H1 (cell line): Measurements from ENCODE around the gene OIP5. TPM values are rescaled to one million over a fixed set of nuclear protein-coding genes. Genes with fewer than 3 reads are reported as not detected.

Source experiments
- CTCF ChIA-PET: fragments of 300-600 bp; sonication (Branson Sonifier 250); formaldehyde crosslinking; loops from one replicate; lab custom pipeline; 2021; ENCODE audit not compliant: partially characterized antibody; lab: Charles Lee
- POLR2A ChIA-PET: fragments of 300-600 bp; sonication (Branson Sonifier 250); formaldehyde crosslinking; loops from one replicate; lab custom pipeline; 2021; ENCODE audit warnings: inconsistent platforms; ENCODE audit not compliant: partially characterized antibody; lab: Charles Lee
- DNase-seq, 2 experiments: peaks; one replicate each; pipeline versions ENCODE4 v3.0.0 to v3.0.0-alpha.2; 2010 to 2022; ENCODE audit warnings: low spot score in 2 of 2, low read depth in 1 of 2, mixed read lengths in 1 of 2
- FAIRE-seq: peaks from 2 replicates; lab custom pipeline; 2011; peaks lifted over from hg19 to GRCh38; lab: Jason Lieb, UNC
- H2AFZ ChIP-seq: 2 replicates; pipeline ENCODE4 v1.8.1; 2012; ENCODE audit warnings: low read length, inconsistent platforms
- H2AK5ac ChIP-seq: 2 replicates; pipeline ENCODE4 v1.6.1; 2013; ENCODE audit warnings: low read depth, low read length
- H2BK120ac ChIP-seq: replicated peaks from 2 replicates; pipeline ENCODE3; 2013; ENCODE audit warnings: low read depth, low read length, inconsistent platforms
- H2BK12ac ChIP-seq: 2 replicates; pipeline ENCODE4 v1.6.1; 2013; ENCODE audit warnings: low read depth, low read length
- H2BK15ac ChIP-seq: 2 replicates; pipeline ENCODE4 v1.6.1; 2013; ENCODE audit warnings: low read length
- H2BK20ac ChIP-seq: 2 replicates; pipeline ENCODE4 v1.6.1; 2013; ENCODE audit warnings: low read length
- H2BK5ac ChIP-seq: 2 replicates; pipeline ENCODE4 v1.6.1; 2013; ENCODE audit warnings: low read depth, low read length
- H3K14ac ChIP-seq: 2 replicates; pipeline ENCODE4 v1.6.1; 2013; ENCODE audit warnings: inconsistent platforms; ENCODE audit not compliant: insufficient read length
- H3K18ac ChIP-seq: 2 replicates; pipeline ENCODE4 v1.6.1; 2013; ENCODE audit warnings: low read length; ENCODE audit errors: extremely low read depth
- H3K23ac ChIP-seq: 2 replicates; pipeline ENCODE4 v1.6.1; 2013; ENCODE audit warnings: inconsistent platforms; ENCODE audit not compliant: insufficient read length
- H3K23me2 ChIP-seq: 2 replicates; pipeline ENCODE4 v1.6.1; 2013; ENCODE audit warnings: low read depth, low read length
- H3K27ac ChIP-seq: 2 replicates; pipeline ENCODE4 v1.6.1; 2011; ENCODE audit warnings: low read depth, low read length, inconsistent platforms
- H3K27me3 ChIP-seq, 4 experiments: replicated peaks in 1 of 4; 1 replicate in 1 of 4; 2 replicates in 3 of 4; pipeline versions ENCODE4 v1.6.1 to v1.8.1; 2011 to 2013; ENCODE audit warnings: low read length in 3 of 4, mild to moderate bottlenecking in 3 of 4, inconsistent platforms in 2 of 4, mixed read lengths in 2 of 4, moderate library complexity in 1 of 4; ENCODE audit not compliant: control insufficient read depth in 3 of 4, insufficient read depth in 3 of 4; ENCODE audit errors: extremely low read depth in 1 of 4
- H3K36me3 ChIP-seq, 4 experiments: 2 replicates each; pipeline versions ENCODE4 v1.6.1 to v1.8.1; 2011 to 2013; ENCODE audit warnings: mild to moderate bottlenecking in 4 of 4, low read length in 3 of 4, moderate library complexity in 2 of 4, control low read depth in 1 of 4, inconsistent platforms in 1 of 4; ENCODE audit not compliant: insufficient read depth in 4 of 4, control insufficient read depth in 2 of 4
- H3K4ac ChIP-seq: replicated peaks from 2 replicates; pipeline ENCODE3; 2013; ENCODE audit warnings: low read length, low read depth, mixed read lengths, inconsistent platforms; ENCODE audit not compliant: insufficient read length
- H3K4me1 ChIP-seq, 4 experiments: replicated peaks in 1 of 4; 1 replicate in 1 of 4; 2 replicates in 3 of 4; pipeline versions ENCODE4 v1.6.1 to v1.8.1; 2011 to 2013; ENCODE audit warnings: low read length in 3 of 4, inconsistent platforms in 2 of 4, mixed read lengths in 1 of 4; ENCODE audit not compliant: insufficient read depth in 4 of 4, control insufficient read depth in 3 of 4
- H3K4me2 ChIP-seq, 2 experiments: 2 replicates each; pipeline versions ENCODE4 v1.6.1 to v1.8.1; 2011 to 2013; ENCODE audit warnings: low read depth in 2 of 2, low read length in 2 of 2, control low read depth in 1 of 2, inconsistent platforms in 1 of 2, mild to moderate bottlenecking in 1 of 2; ENCODE audit not compliant: insufficient read depth in 1 of 2
- H3K4me3 ChIP-seq, 4 experiments: fragments of 200-600, 300-600 bp in 1 of 4; sonication (generic), shearing (Covaris generic), sonication (Bioruptor Twin) in 1 of 4; 2 replicates each; pipeline versions ENCODE4 v1.5.1 to v1.8.1; 2011 to 2016; ENCODE audit warnings: low read length in 4 of 4, low read depth in 3 of 4, control low read depth in 2 of 4, inconsistent platforms in 2 of 4, mild to moderate bottlenecking in 2 of 4, mixed read lengths in 1 of 4, moderate library complexity in 1 of 4; ENCODE audit not compliant: insufficient read depth in 2 of 4; ENCODE audit errors: extremely low read depth in 1 of 4
- H3K56ac ChIP-seq: replicated peaks from 2 replicates; pipeline ENCODE3; 2013; ENCODE audit warnings: low read depth, mild to moderate bottlenecking, mixed read lengths, low read length, inconsistent platforms; ENCODE audit not compliant: insufficient read length
- H3K79me1 ChIP-seq: 2 replicates; pipeline ENCODE4 v1.6.1; 2013; ENCODE audit warnings: low read depth, low read length, control low read depth
- H3K79me2 ChIP-seq, 2 experiments: 2 replicates each; pipeline versions ENCODE4 v1.6.1 to v1.8.1; 2012 to 2013; ENCODE audit warnings: low read length in 2 of 2, mild to moderate bottlenecking in 2 of 2, inconsistent platforms in 1 of 2; ENCODE audit not compliant: insufficient read depth in 2 of 2, control insufficient read depth in 1 of 2
- H3K9ac ChIP-seq, 4 experiments: replicated peaks in 1 of 4; 1 replicate in 1 of 4; 2 replicates in 3 of 4; pipeline versions ENCODE4 v1.6.1 to v1.8.1; 2011 to 2013; ENCODE audit warnings: low read depth in 3 of 4, low read length in 3 of 4, control low read depth in 2 of 4, mild to moderate bottlenecking in 2 of 4, moderate library complexity in 2 of 4, inconsistent platforms in 1 of 4; ENCODE audit errors: extremely low read depth in 1 of 4
- H3K9me3 ChIP-seq, 2 experiments: 2 replicates each; pipeline versions ENCODE4 v1.6.1 to v1.8.1; 2012 to 2013; ENCODE audit warnings: mild to moderate bottlenecking in 2 of 2, moderate library complexity in 2 of 2, control low read depth in 1 of 2, inconsistent platforms in 1 of 2, low read depth in 1 of 2, low read length in 1 of 2, mixed read lengths in 1 of 2; ENCODE audit not compliant: insufficient read depth in 2 of 2
- H4K20me1 ChIP-seq, 2 experiments: replicated peaks in 1 of 2; 2 replicates each; pipeline versions ENCODE3 to v1.8.1; 2011 to 2013; ENCODE audit warnings: inconsistent platforms in 2 of 2, low read length in 2 of 2, mild to moderate bottlenecking in 1 of 2; ENCODE audit not compliant: insufficient read depth in 2 of 2, control insufficient read depth in 1 of 2
- H4K5ac ChIP-seq: 2 replicates; pipeline ENCODE4 v1.6.1; 2013; ENCODE audit warnings: low read length, low read depth, mixed read lengths, inconsistent platforms; ENCODE audit not compliant: insufficient read length
- H4K8ac ChIP-seq: 2 replicates; pipeline ENCODE4 v1.8.0; 2013; ENCODE audit warnings: mild to moderate bottlenecking, moderate library complexity, low read length, inconsistent platforms; ENCODE audit not compliant: insufficient read depth; ENCODE audit errors: extremely low read depth
- H4K91ac ChIP-seq: replicated peaks from 2 replicates; pipeline ENCODE3; 2013; ENCODE audit warnings: low read length, mixed read lengths, inconsistent platforms; ENCODE audit not compliant: insufficient read length
- CBX5 ChIP-seq: fragments of 300-800, 300-1000 bp; sonication (generic); IDR thresholded peaks from 2 replicates; pipeline ENCODE4 v1.7.1; 2016; ENCODE audit warnings: antibody characterized with exemption, low read length, low read depth
- CBX8 ChIP-seq: fragments of 300-800, 300-1000 bp; sonication (generic); IDR thresholded peaks from 2 replicates; pipeline ENCODE4 v1.7.1; 2016; ENCODE audit warnings: low read depth, low read length, borderline replicate concordance
- EZH2 ChIP-seq: fragments of 200-600 bp; sonication (generic); IDR thresholded peaks from 2 replicates; pipeline ENCODE4 v1.7.1; 2012; ENCODE audit warnings: low read depth, mild to moderate bottlenecking, moderate library complexity, low read length, inconsistent platforms; ENCODE audit not compliant: severe bottlenecking
- FOSL1 ChIP-seq: IDR thresholded peaks from 2 replicates; pipeline ENCODE4 v1.6.1; 2011; ENCODE audit warnings: mild to moderate bottlenecking, low read depth, low read length, moderate library complexity; ENCODE audit not compliant: insufficient read depth
- MAFK ChIP-seq: IDR thresholded peaks from 2 replicates; pipeline ENCODE4 v1.6.1; 2012; ENCODE audit warnings: low read depth, mild to moderate bottlenecking, improper control_type of control experiment, low read length
- RAD21 ChIP-seq, 2 experiments: IDR thresholded peaks in 1 of 2; conservative IDR thresholded peaks in 1 of 2; 2 replicates each; pipeline ENCODE4 v1.6.1; 2011; ENCODE audit warnings: low read depth in 2 of 2, low read length in 2 of 2, improper control_type of control experiment in 1 of 2, inconsistent platforms in 1 of 2, mild to moderate bottlenecking in 1 of 2, moderate library complexity in 1 of 2
- WGBS, 2 experiments: shearing (Covaris generic) in 1 of 2; methylation state at CpG; one replicate each; pipeline versions ENCODE4 v1.1.6 to v1.1.7; 2013 to 2015; ENCODE audit warnings: low lambda C conversion rate in 2 of 2, mixed read lengths in 2 of 2, inconsistent platforms in 1 of 2, low coverage in 1 of 2, missing lambda C conversion rate in 1 of 2; ENCODE audit not compliant: insufficient replicate concordance in 2 of 2, insufficient coverage in 1 of 2, insufficient read length in 1 of 2; ENCODE audit errors: extremely low coverage in 1 of 2, missing lambda C conversion rate in 1 of 2; 5-methylcytosine and 5-hydroxymethylcytosine counted together
- polyA plus RNA-seq, 7 experiments: library from polyadenylated mRNA; depleted of rRNA in 3 of 7; stranded (reverse) in 5 of 7; unstranded in 2 of 7; fragments of >200 nt in 5 of 7; fragments of 200-250 nt in 2 of 7; gene quantifications; 1 replicate in 5 of 7; 2 replicates in 1 of 7; 4 replicates in 1 of 7; pipeline versions ENCODE4 v1.2.1 to v1.2.3, GENCODE V29; 2011 to 2013; ENCODE audit warnings: missing spikeins in 2 of 7, mixed read lengths in 2 of 7
- total RNA-seq: library from RNA; stranded (reverse); fragmentation: NEBNext Ultra II Directional; extraction: Animal tissue kit (Norgen Biotek cat#: 25700); gene quantifications from 2 replicates; pipeline ENCODE4 v1.2.1, GENCODE V29; 2021
- TF ChIP-seq, protein P1 (sequence below), 3 experiments: IDR thresholded peaks; 1 replicate in 2 of 3; 2 replicates in 1 of 3; pipeline versions ENCODE4 v1.5.1 to v1.6.1; 2011; ENCODE audit warnings: low read length in 3 of 3, mild to moderate bottlenecking in 3 of 3, inconsistent platforms in 2 of 3, low read depth in 1 of 3, moderate library complexity in 1 of 3; ENCODE audit not compliant: insufficient read depth in 1 of 3; ENCODE audit errors: control extremely low read depth in 1 of 3

Gene OIP5
- total and polyA plus RNA-seq, 2 of the 8 experiments (the other 6 are each of a cell fraction or from before 2014, with no cell fraction given): 34.8 to 44.5 TPM

DNA sequence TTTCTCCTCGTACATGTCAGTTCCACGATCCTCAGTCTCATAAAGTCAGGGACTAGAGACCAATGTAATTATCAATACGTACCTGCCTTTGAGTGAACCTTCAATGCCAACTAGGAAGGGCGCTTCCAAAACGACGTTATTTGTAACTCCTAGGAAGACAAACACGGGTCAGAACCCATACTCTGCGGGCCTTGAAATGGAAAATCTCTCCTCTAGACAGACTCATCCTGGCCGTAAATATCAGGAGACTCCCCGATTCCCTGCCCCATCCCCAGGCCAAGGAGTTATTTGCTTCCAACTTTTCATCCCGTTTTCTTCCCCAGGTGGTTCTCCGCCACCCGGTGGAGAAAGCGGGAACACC, 578 bp downstream of the OIP5 start:
- Histone ChIP-seq H3K4ac (no peak overlapping the region), H3K23ac (no peak overlapping the region), H4K20me1 (no peaks in the 10 kb centered on the region), H2BK120ac (peak overlapping the region; percentile 63), H2AFZ (peak overlapping the region; percentile 88), H2BK12ac (no peak overlapping the region), H2BK20ac (no peak overlapping the region), H4K8ac (no peak overlapping the region), H3K9ac (peak overlapping the region; percentile 74 to 95 (median 92)), H3K9me3 (no peaks in the 10 kb centered on the region), H3K18ac (no peak overlapping the region; the same call in 1 of the 2 replicates), H2BK5ac (peak overlapping the region; percentile 97), H3K23me2 (no peaks in the 10 kb centered on the region), H3K27ac (peak overlapping the region; percentile 90), H3K14ac (no peak overlapping the region), H3K79me2 (peaks cover 15 to 40% of the 10 kb centered on the region in 2 experiments), H3K27me3 (no peaks in the 10 kb centered on the region), H2AK5ac (no peak overlapping the region), H4K91ac (no peak overlapping the region), H3K36me3 (peaks cover 0 to 4% (median 0%) of the 10 kb centered on the region in 4 experiments; a peak in 1 of 8 replicates), H3K79me1 (peaks cover 2% of the 10 kb centered on the region; the same call in 1 of the 2 replicates), H3K4me1 (no peaks in the 10 kb centered on the region; a peak in 1 of 7 replicates), H3K4me2 (peak overlapping the region; percentile 71 to 79), H4K5ac (peak overlapping the region; percentile 75), H3K4me3 (peak overlapping the region; percentile 83 to 92 (median 90)), H2BK15ac (no peak overlapping the region), H3K56ac (peak overlapping the region; percentile 13)
- DNase-seq (peak; percentile 5 to 82), FAIRE-seq (no peak)
- ChIA-PET CTCF (interaction anchor here (0.9 to 1.5 kb wide), 4 partner anchors 8 to 153 kb away, joined by 3 to 5 read pairs (median 5); no protein-coding TSS in a partner anchor), POLR2A (interaction anchor here (0.6 to 2.6 kb wide), 29 partner anchors 8 to 402 kb away, joined by 3 to 18 read pairs (median 4); partner anchors contain the start of genes CHAC1, CHP1, DLL4 and EXD1)
- TF ChIP-seq CBX8 (no peak), CBX5 (no peak), MAFK (no peak), RAD21 (IDR thresholded peaks at IDR 0.05 in 1 of 2, conservative IDR thresholded peaks at IDR 0.05 in 1 of 2; ENCODE audit: low read depth in 2 of 2, low read length in 2 of 2) (peak; percentile 59 to 61), FOSL1 (no peak), EZH2 (no peak)
- TF ChIP-seq, protein P1, sequence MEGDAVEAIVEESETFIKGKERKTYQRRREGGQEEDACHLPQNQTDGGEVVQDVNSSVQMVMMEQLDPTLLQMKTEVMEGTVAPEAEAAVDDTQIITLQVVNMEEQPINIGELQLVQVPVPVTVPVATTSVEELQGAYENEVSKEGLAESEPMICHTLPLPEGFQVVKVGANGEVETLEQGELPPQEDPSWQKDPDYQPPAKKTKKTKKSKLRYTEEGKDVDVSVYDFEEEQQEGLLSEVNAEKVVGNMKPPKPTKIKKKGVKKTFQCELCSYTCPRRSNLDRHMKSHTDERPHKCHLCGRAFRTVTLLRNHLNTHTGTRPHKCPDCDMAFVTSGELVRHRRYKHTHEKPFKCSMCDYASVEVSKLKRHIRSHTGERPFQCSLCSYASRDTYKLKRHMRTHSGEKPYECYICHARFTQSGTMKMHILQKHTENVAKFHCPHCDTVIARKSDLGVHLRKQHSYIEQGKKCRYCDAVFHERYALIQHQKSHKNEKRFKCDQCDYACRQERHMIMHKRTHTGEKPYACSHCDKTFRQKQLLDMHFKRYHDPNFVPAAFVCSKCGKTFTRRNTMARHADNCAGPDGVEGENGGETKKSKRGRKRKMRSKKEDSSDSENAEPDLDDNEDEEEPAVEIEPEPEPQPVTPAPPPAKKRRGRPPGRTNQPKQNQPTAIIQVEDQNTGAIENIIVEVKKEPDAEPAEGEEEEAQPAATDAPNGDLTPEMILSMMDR (IDR thresholded peaks at IDR 0.05; ENCODE audit: control extremely low read depth in 1 of 3, insufficient read depth in 1 of 3, low read depth in 1 of 3, low read length in 3 of 3): peak; percentile 61 to 69 (median 62)
- 7% methylated on average over 14 of the region's 14 CpGs; no CpG with 5 or more reads in 1 of the 2 experiments for WGBS, 2 experiments
